Panc1 (cell line): ENCODE data around the gene IGSF10. TPM values are rescaled to one million over a fixed set of nuclear protein-coding genes. Genes with fewer than 3 reads are reported as not detected.
A peak's percentile ranks its signal among the peaks of the same experiment; 100 is the strongest.

Source experiments
- ATAC-seq: fragments of 200-7000 bp; cut with Tn5 transposase; 2 replicates; pipeline ENCODE4 v1.9.1; 2020; ENCODE audit warnings: mild to moderate bottlenecking, moderate library complexity
- BruUV-seq: library from RNA; stranded (reverse); fragments of 400-500 nt; replicated peaks from 2 replicates; lab custom pipeline; 2021; lab: Mats Ljungman, UMichigan
- CTCF ChIA-PET: fragments of 300-600 bp; sonication (Branson Sonifier 250); formaldehyde crosslinking; loops from one replicate; lab custom pipeline; 2022; ENCODE audit warnings: antibody characterized with exemption; lab: Charles Lee
- POLR2A ChIA-PET: fragments of 300-600 bp; sonication (Branson Sonifier 250); formaldehyde crosslinking; loops from one replicate; lab custom pipeline; 2022; ENCODE audit warnings: antibody characterized with exemption; lab: Charles Lee
- DNase-seq: peaks from one replicate; pipeline ENCODE4 v3.0.0-alpha.2; 2010; ENCODE audit warnings: low read depth, low spot score
- H3K27ac ChIP-seq: 2 replicates; pipeline ENCODE4 v1.5.1; 2011; ENCODE audit warnings: mild to moderate bottlenecking, low read length, inconsistent platforms
- H3K27me3 ChIP-seq: fragments of 200-500 bp; sonication (Bioruptor generic); 2 replicates; pipeline ENCODE4 v1.6.0; 2014; ENCODE audit warnings: low read length, inconsistent platforms; ENCODE audit not compliant: control insufficient read depth, insufficient read depth
- H3K36me3 ChIP-seq: fragments of 200-500 bp; sonication (Bioruptor generic); 2 replicates; pipeline ENCODE4 v1.5.1; 2014; ENCODE audit warnings: inconsistent platforms, mild to moderate bottlenecking, low read length, moderate library complexity; ENCODE audit not compliant: control insufficient read depth, insufficient read depth
- H3K4me1 ChIP-seq: 2 replicates; pipeline ENCODE4 v1.5.1; 2011; ENCODE audit warnings: inconsistent platforms, mild to moderate bottlenecking, low read length, moderate library complexity; ENCODE audit not compliant: control insufficient read depth, insufficient read depth
- H3K4me3 ChIP-seq, 2 experiments: 2 replicates each; pipeline ENCODE4 v1.5.1; 2011 to 2012; ENCODE audit warnings: low read depth in 2 of 2, low read length in 2 of 2, mild to moderate bottlenecking in 2 of 2, inconsistent platforms in 1 of 2, moderate library complexity in 1 of 2
- H3K9me3 ChIP-seq: fragments of 200-500 bp; sonication (Bioruptor generic); 2 replicates; pipeline ENCODE4 v1.5.1; 2014; ENCODE audit warnings: low read depth, mild to moderate bottlenecking, inconsistent platforms, low read length, moderate library complexity; ENCODE audit not compliant: control insufficient read depth, insufficient read depth
- POLR2AphosphoS5 ChIP-seq: IDR thresholded peaks from 2 replicates; pipeline ENCODE4 v1.6.1; 2012; ENCODE audit warnings: mild to moderate bottlenecking, low read depth, low read length, moderate library complexity
- SIN3A ChIP-seq: IDR thresholded peaks from 2 replicates; pipeline ENCODE4 v1.6.1; 2012; ENCODE audit warnings: low read depth, mild to moderate bottlenecking, low read length, moderate library complexity, borderline replicate concordance; ENCODE audit not compliant: insufficient read depth
- TCF7L2 ChIP-seq: IDR thresholded peaks from 2 replicates; pipeline ENCODE4 v1.6.1; 2011; ENCODE audit warnings: mild to moderate bottlenecking, low read depth, low read length, inconsistent platforms
- in situ Hi-C: cut with HindIII; loops from 2 replicates; pipeline ENCODE4 v1.10.0; 2016; ENCODE audit warnings: low sequenced_read_pairs, low pct_unique_long_range_greater_than_20kb
- intact Hi-C: fragments of 100-400 bp; cut with micrococcal nuclease; formaldehyde crosslinking; loops from one replicate; pipeline ENCODE4 v1.10.0; 2022; ENCODE audit not compliant: unreplicated experiment
- total RNA-seq: library from RNA; stranded (reverse); gene quantifications from one replicate; pipeline ENCODE4 v1.2.1, GENCODE V29; 2021; ENCODE audit not compliant: unreplicated experiment
- TF ChIP-seq, protein P1 (sequence below): fragments of 450-650 bp; IDR thresholded peaks from 2 replicates; pipeline ENCODE4 v1.5.1; 2017; ENCODE audit warnings: mild to moderate bottlenecking
- TF ChIP-seq, protein P2 (sequence below), 2 experiments: IDR thresholded peaks; 2 replicates each; pipeline ENCODE4 v1.6.1; 2011 to 2012; ENCODE audit warnings: low read depth in 2 of 2, control low read depth in 1 of 2, low read length in 1 of 2, mild to moderate bottlenecking in 1 of 2, moderate library complexity in 1 of 2; ENCODE audit not compliant: insufficient read depth in 1 of 2

Gene IGSF10
- total RNA-seq, 1 experiment from 2014 or later, result 0.10 TPM

DNA sequence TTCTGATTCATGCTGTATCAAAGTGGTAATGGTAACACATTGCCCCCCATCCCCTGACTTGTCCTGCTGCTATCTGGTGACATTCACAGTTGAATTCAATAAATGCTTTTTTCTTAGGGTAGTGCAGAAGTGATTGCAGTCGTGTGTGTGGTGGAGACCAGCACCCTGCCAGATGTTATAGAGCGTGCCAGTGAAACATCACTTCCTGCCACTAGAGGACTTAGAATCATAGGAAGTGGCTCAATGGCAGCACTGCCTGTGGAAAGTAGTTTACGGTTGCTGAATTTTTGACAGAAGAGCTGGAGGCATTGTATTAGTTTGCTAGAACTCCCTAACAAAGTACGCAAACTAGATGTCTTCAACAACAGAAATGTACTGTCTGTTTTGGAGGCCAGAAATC is 38.9 kb downstream of the IGSF10 start:
- Histone ChIP-seq H3K36me3 (no peaks in the 10 kb centered on the region), H3K9me3 (no peaks in the 10 kb centered on the region), H3K4me1 (no peaks in the 10 kb centered on the region), H3K27ac (no peak overlapping the region), H3K27me3 (no peaks in the 10 kb centered on the region), H3K4me3 (no peak overlapping the region)
- intact Hi-C loops, result no loop called here
- TF ChIP-seq POLR2AphosphoS5, result no peak
- TF ChIP-seq, protein P1, sequence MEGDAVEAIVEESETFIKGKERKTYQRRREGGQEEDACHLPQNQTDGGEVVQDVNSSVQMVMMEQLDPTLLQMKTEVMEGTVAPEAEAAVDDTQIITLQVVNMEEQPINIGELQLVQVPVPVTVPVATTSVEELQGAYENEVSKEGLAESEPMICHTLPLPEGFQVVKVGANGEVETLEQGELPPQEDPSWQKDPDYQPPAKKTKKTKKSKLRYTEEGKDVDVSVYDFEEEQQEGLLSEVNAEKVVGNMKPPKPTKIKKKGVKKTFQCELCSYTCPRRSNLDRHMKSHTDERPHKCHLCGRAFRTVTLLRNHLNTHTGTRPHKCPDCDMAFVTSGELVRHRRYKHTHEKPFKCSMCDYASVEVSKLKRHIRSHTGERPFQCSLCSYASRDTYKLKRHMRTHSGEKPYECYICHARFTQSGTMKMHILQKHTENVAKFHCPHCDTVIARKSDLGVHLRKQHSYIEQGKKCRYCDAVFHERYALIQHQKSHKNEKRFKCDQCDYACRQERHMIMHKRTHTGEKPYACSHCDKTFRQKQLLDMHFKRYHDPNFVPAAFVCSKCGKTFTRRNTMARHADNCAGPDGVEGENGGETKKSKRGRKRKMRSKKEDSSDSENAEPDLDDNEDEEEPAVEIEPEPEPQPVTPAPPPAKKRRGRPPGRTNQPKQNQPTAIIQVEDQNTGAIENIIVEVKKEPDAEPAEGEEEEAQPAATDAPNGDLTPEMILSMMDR, result peak; percentile 32
- in situ Hi-C loops, result no loop called here
- CTCF ChIA-PET, result no interaction called here
- BruUV-seq, result no TSS peak
- DNase-seq (no peak), ATAC-seq (no peak)
- POLR2A ChIA-PET, result no interaction called here

DNA sequence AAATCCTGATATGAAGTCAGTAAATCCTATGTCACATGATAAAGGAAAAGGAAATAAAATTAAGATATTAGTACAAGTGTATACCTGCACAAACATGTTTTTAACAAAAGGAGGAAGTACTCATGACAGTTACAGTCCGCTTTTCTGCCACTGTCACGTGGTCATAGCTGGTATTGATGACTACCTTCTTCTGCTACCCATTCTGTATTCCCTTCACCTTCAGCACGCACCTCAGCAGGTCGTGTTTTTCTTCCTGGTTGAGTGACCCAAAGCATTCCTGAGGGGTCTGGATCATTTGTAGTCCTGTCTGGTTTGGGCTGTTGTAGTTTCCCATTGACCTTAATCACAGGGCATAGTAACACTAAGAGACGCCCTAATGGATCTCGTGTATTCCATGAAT is 41.1 kb downstream of the IGSF10 start:
- in situ Hi-C loops, result no loop called here
- Histone ChIP-seq H3K4me3 (no peak overlapping the region), H3K27ac (no peak overlapping the region), H3K9me3 (no peaks in the 10 kb centered on the region), H3K4me1 (no peaks in the 10 kb centered on the region), H3K36me3 (no peaks in the 10 kb centered on the region), H3K27me3 (no peaks in the 10 kb centered on the region)
- intact Hi-C loops, result no loop called here
- CTCF ChIA-PET, result no interaction called here
- no TSS peak for BruUV-seq
- ATAC-seq (no peak), DNase-seq (no peak)
- TF ChIP-seq, protein P1, result no peak
- TF ChIP-seq SIN3A, result no peak
- no peak for TF ChIP-seq TCF7L2
- TF ChIP-seq, protein P2, sequence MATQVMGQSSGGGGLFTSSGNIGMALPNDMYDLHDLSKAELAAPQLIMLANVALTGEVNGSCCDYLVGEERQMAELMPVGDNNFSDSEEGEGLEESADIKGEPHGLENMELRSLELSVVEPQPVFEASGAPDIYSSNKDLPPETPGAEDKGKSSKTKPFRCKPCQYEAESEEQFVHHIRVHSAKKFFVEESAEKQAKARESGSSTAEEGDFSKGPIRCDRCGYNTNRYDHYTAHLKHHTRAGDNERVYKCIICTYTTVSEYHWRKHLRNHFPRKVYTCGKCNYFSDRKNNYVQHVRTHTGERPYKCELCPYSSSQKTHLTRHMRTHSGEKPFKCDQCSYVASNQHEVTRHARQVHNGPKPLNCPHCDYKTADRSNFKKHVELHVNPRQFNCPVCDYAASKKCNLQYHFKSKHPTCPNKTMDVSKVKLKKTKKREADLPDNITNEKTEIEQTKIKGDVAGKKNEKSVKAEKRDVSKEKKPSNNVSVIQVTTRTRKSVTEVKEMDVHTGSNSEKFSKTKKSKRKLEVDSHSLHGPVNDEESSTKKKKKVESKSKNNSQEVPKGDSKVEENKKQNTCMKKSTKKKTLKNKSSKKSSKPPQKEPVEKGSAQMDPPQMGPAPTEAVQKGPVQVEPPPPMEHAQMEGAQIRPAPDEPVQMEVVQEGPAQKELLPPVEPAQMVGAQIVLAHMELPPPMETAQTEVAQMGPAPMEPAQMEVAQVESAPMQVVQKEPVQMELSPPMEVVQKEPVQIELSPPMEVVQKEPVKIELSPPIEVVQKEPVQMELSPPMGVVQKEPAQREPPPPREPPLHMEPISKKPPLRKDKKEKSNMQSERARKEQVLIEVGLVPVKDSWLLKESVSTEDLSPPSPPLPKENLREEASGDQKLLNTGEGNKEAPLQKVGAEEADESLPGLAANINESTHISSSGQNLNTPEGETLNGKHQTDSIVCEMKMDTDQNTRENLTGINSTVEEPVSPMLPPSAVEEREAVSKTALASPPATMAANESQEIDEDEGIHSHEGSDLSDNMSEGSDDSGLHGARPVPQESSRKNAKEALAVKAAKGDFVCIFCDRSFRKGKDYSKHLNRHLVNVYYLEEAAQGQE (IDR thresholded peaks at IDR 0.05; ENCODE audit: insufficient read depth in 1 of 2, low read depth in 2 of 2, low read length in 1 of 2), result no peak
- no peak for TF ChIP-seq POLR2AphosphoS5
- POLR2A ChIA-PET, result no interaction called here

DNA sequence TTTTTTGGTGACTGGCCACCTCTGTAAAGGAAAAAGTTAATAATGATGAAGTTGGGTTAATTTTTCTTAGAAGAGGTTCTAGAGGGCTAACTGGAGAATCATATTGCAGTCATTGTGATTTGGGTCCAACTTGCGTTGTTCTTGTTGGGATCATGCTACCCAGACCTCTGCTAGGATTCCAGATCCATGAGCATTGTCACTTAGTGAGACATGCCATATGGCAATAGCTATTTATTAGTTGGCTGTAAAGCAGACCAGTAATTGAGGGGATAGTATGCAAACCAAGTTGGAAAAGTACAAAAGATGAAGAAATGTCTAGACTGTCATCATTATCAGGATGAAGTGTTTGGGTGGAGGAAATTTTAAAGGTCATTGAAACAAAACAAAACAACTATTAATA is 45.6 kb downstream of the IGSF10 start:
- ChIA-PET POLR2A (no interaction called here), CTCF (no interaction called here)
- Histone ChIP-seq H3K27me3 (no peaks in the 10 kb centered on the region), H3K4me1 (no peaks in the 10 kb centered on the region), H3K27ac (no peak overlapping the region), H3K9me3 (no peaks in the 10 kb centered on the region), H3K4me3 (no peak overlapping the region), H3K36me3 (no peaks in the 10 kb centered on the region)
- in situ Hi-C loops, result no loop called here
- BruUV-seq, result no TSS peak
- ATAC-seq (no peak), DNase-seq (no peak)
- intact Hi-C loops, result no loop called here
- TF ChIP-seq, protein P2 (IDR thresholded peaks at IDR 0.05; ENCODE audit: insufficient read depth in 1 of 2, low read depth in 2 of 2, low read length in 1 of 2), result no peak
- no peak for TF ChIP-seq SIN3A
- TF ChIP-seq TCF7L2, result no peak
- TF ChIP-seq, protein P1, result no peak
- TF ChIP-seq POLR2AphosphoS5, result no peak
